ENCODE data around the gene XYLT2.
A peak's percentile ranks its signal among the peaks of the same experiment; 100 is the strongest.

- TF ChIP-seq CTCF (IDR thresholded peaks at IDR 0.05) = peak in 1 of 7 experiments; percentile 18
- no peak for TF ChIP-seq POLR2A (IDR thresholded peaks at IDR 0.05)
- TF ChIP-seq POLR2AphosphoS5 (IDR thresholded peaks at IDR 0.05) = peak; percentile 58 to 85 (median 75)
Observed at GRCh38 chr17:50372758-50373556, 27.0 kb downstream of the XYLT2 start, which contains the start of the genes EME1 and MRPL27.

All from stomach (tissue), 4 donors.